ENCODE measurements around the gene TOLLIP. TPM values are rescaled to one million over a fixed set of nuclear protein-coding genes. Genes with fewer than 3 reads are reported as not detected.

The TOLLIP gene
- total RNA-seq, 1 experiment from 2014 or later = 78.3 TPM

- peaks cover 11% of the 10 kb centered on the region for H3K9me3 Mint-ChIP-seq (ENCODE audit: unreplicated experiment)
- no peak for DNase-seq
- Histone ChIP-seq H3K9me3 (no peaks in the 10 kb centered on the region; the same call in 1 of the 2 replicates), H3K4me3 (ENCODE audit: low read depth, low read length) (no peak overlapping the region), H3K36me3 (ENCODE audit: control insufficient read depth, insufficient read depth, low read length) (no peaks in the 10 kb centered on the region), H3K27me3 (replicated peaks; ENCODE audit: control insufficient read depth, insufficient read depth, low read length) (no peaks in the 10 kb centered on the region), H3K4me1 (peaks cover 12% of the 10 kb centered on the region; the same call in 1 of the 2 replicates)
- POLR2A ChIA-PET = interaction anchor here (0.5 kb wide), 1 partner anchor 1038 kb away, joined by 3 read pairs; no protein-coding TSS in a partner anchor
- H3K36me3 Mint-ChIP-seq (ENCODE audit: insufficient read depth, unreplicated experiment) = peaks cover 11% of the 10 kb centered on the region
- BruUV-seq (replicated peaks) = no TSS peak
- H3K4me3 Mint-ChIP-seq (ENCODE audit: unreplicated experiment) = no peak overlapping the region
- CTCF ChIA-PET = no interaction called here
- no peak for TF ChIP-seq CTCF (IDR thresholded peaks at IDR 0.05; ENCODE audit: insufficient read depth in 1 of 2, low read depth in 1 of 2, low read length in 1 of 2, severe bottlenecking in 1 of 2, unreplicated experiment in 1 of 2)
- H3K27ac Mint-ChIP-seq (ENCODE audit: unreplicated experiment) = no peak overlapping the region
- intact Hi-C loops (cut with micrococcal nuclease; ENCODE audit: unreplicated experiment) = no loop called here
- peaks cover 8% of the 10 kb centered on the region for H3K4me1 Mint-ChIP-seq (ENCODE audit: low read depth, unreplicated experiment)
- peaks cover 3% of the 10 kb centered on the region for H3K27me3 Mint-ChIP-seq (ENCODE audit: insufficient read depth, unreplicated experiment)
Measured at GRCh38 chr11:1339066-1339675, 29.7 kb upstream of the TOLLIP start.

DNA sequence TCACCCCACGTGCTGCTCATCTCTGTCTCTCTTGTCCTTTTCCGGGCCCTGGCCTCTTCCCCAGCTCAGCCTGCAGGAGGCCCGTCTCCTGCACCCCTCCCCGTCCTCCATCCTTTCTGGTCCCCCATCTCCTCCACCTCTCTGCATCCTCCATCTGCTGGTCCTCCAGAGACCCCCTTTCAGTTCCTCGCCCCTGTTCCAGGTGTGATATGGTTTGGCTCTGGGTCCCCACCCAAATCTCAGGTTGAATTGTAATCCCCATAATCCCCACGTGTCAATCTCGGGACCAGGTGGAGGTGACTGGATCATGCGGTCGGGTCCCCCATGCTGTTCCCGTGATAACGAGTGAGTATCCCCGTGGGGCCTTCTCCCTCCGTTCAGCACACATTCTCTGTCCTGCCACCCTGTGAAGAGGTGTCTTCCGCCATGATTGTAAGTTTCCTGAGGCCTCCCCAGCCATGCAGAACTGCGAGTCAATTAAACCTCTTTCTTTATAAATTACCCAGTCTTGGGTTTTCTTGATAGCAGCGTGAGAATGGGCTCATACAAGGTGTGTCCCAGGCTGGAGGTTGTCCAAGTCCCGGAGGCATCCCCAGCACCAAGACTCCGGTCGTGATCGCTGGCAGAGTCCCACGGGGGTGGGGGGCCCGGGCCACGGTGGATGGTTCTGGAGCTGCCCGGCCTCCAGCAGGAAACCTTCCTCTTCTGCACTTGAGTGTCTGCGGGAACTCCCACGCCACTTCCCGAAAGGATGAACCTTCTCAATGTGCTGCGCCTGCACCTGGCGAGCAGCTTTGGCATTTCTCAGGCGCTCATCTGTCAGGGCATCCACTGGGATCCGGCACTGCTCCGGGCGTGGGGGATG is 29.0 kb upstream of the TOLLIP start:
- intact Hi-C loops (cut with micrococcal nuclease; ENCODE audit: unreplicated experiment) = no loop called here
- peaks cover 3% of the 10 kb centered on the region; the same call in 1 of the 2 replicates for H3K9me3 ChIP-seq
- TF ChIP-seq CTCF (IDR thresholded peaks at IDR 0.05; ENCODE audit: insufficient read depth in 1 of 2, low read depth in 1 of 2, low read length in 1 of 2, severe bottlenecking in 1 of 2, unreplicated experiment in 1 of 2) = no peak
- H3K4me3 ChIP-seq (ENCODE audit: low read depth, low read length) = no peak overlapping the region
- Mint-ChIP-seq H3K36me3 (ENCODE audit: insufficient read depth, unreplicated experiment) (peaks cover 11% of the 10 kb centered on the region), H3K4me3 (ENCODE audit: unreplicated experiment) (peak overlapping the region; percentile 52), H3K27ac (ENCODE audit: unreplicated experiment) (peak overlapping the region; percentile 5), H3K27me3 (ENCODE audit: insufficient read depth, unreplicated experiment) (peaks cover 3% of the 10 kb centered on the region), H3K4me1 (ENCODE audit: low read depth, unreplicated experiment) (peaks cover 8% of the 10 kb centered on the region), H3K9me3 (ENCODE audit: unreplicated experiment) (peaks cover 11% of the 10 kb centered on the region)
- ChIA-PET CTCF (no interaction called here), POLR2A (no interaction called here)
- no peaks in the 10 kb centered on the region for H3K36me3 ChIP-seq (ENCODE audit: control insufficient read depth, insufficient read depth, low read length)
- H3K27me3 ChIP-seq (replicated peaks; ENCODE audit: control insufficient read depth, insufficient read depth, low read length) = no peaks in the 10 kb centered on the region
- DNase-seq = no peak
- BruUV-seq (replicated peaks) = no TSS peak
- H3K4me1 ChIP-seq = peaks cover 12% of the 10 kb centered on the region

DNA sequence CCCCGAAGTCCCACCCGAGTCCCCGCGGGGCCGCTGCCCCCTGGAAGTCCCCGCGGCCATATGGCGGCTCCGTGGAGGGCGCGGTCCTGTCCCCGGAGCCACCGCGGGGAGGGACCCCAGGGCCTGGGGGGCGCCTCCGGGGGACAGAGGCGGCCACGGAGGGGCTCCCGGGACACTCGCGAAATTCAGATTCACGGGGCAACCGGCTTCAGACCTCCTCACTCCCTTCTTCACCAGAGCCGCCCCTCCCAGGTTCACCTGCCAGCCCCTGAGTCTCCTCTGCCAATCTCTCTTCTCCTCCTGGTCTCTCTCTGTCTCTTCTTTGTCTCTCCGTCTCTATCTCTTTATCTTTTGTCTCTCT is 28.2 kb upstream of the TOLLIP start:
- CTCF ChIA-PET = no interaction called here

More for the DNA sequence above, 28.2 kb upstream of the TOLLIP start:
- peak overlapping the region; percentile 52 for H3K4me3 Mint-ChIP-seq (ENCODE audit: unreplicated experiment)
- H3K27me3 Mint-ChIP-seq (ENCODE audit: insufficient read depth, unreplicated experiment) = peaks cover 3% of the 10 kb centered on the region
- Histone ChIP-seq H3K4me3 (ENCODE audit: low read depth, low read length) (no peak overlapping the region), H3K4me1 (peaks cover 19% of the 10 kb centered on the region), H3K27me3 (replicated peaks; ENCODE audit: control insufficient read depth, insufficient read depth, low read length) (no peaks in the 10 kb centered on the region), H3K9me3 (peaks cover 3% of the 10 kb centered on the region; the same call in 1 of the 2 replicates), H3K36me3 (ENCODE audit: control insufficient read depth, insufficient read depth, low read length) (no peaks in the 10 kb centered on the region)
- H3K4me1 Mint-ChIP-seq (ENCODE audit: low read depth, unreplicated experiment) = peaks cover 8% of the 10 kb centered on the region
- H3K27ac Mint-ChIP-seq (ENCODE audit: unreplicated experiment) = peak overlapping the region; percentile 5
- no peak for DNase-seq
- no peak for TF ChIP-seq CTCF (IDR thresholded peaks at IDR 0.05; ENCODE audit: insufficient read depth in 1 of 2, low read depth in 1 of 2, low read length in 1 of 2, severe bottlenecking in 1 of 2, unreplicated experiment in 1 of 2)
- H3K36me3 Mint-ChIP-seq (ENCODE audit: insufficient read depth, unreplicated experiment) = peaks cover 11% of the 10 kb centered on the region
- intact Hi-C loops (cut with micrococcal nuclease; ENCODE audit: unreplicated experiment) = no loop called here
- peaks cover 13% of the 10 kb centered on the region for H3K9me3 Mint-ChIP-seq (ENCODE audit: unreplicated experiment)
- POLR2A ChIA-PET = no interaction called here
- BruUV-seq (replicated peaks) = no TSS peak

Measured in Caco-2 (cell line).